HepG2 (cell line): ENCODE data around the gene RPL5. TPM values are rescaled to one million over a fixed set of nuclear protein-coding genes. Genes with fewer than 3 reads are reported as not detected.
A peak's percentile ranks its signal among the peaks of the same experiment; 100 is the strongest.

Experiments used
- AGO2 ChIP-seq: fragments of 200-400 bp; formaldehyde crosslinking; optimal IDR thresholded peaks from 2 replicates; pipeline ENCODE3; 2017; ENCODE audit warnings: mild to moderate bottlenecking, low read depth, low read length, moderate library complexity
- ATF7-NPFF ChIP-seq: sonication (generic); formaldehyde crosslinking; IDR thresholded peaks from 2 replicates; pipeline ENCODE4 v1.8.1; 2023; ENCODE audit warnings: mild to moderate bottlenecking, low read depth, missing genetic modification reagents, moderate library complexity
- CBX1 ChIP-seq: IDR thresholded peaks from one replicate; pipeline ENCODE4 v1.6.1; 2016; ENCODE audit warnings: antibody characterized with exemption, low read depth
- EP300 ChIP-seq, 3 experiments: sonication (generic) in 1 of 3; formaldehyde crosslinking in 1 of 3; IDR thresholded peaks; 2 replicates each; pipeline versions ENCODE4 v1.5.1 to v1.6.1; 2011 to 2020; ENCODE audit warnings: low read depth in 2 of 3, low read length in 2 of 3, borderline replicate concordance in 1 of 3, improper control_type of control experiment in 1 of 3, mild to moderate bottlenecking in 1 of 3, missing genetic modification reagents in 1 of 3, moderate library complexity in 1 of 3
- GATAD1 ChIP-seq: IDR thresholded peaks from 2 replicates; pipeline ENCODE4 v1.6.1; 2016; ENCODE audit warnings: missing genetic modification reagents, missing compliant biosample characterization
- MBD4 ChIP-seq: IDR thresholded peaks from 2 replicates; pipeline ENCODE4 v1.6.1; 2012; ENCODE audit warnings: low read length, inconsistent platforms, borderline replicate concordance
- MED8 ChIP-seq: sonication (generic); formaldehyde crosslinking; IDR thresholded peaks from 2 replicates; pipeline ENCODE4 v1.8.1; 2023; ENCODE audit warnings: mild to moderate bottlenecking, missing genetic modification reagents; ENCODE audit not compliant: insufficient replicate concordance
- PPARG ChIP-seq: conservative IDR thresholded peaks from 2 replicates; pipeline ENCODE4 v1.6.1; 2016; ENCODE audit warnings: missing biosample characterization, missing genetic modification reagents
- SALL2 ChIP-seq: sonication (generic); formaldehyde crosslinking; IDR thresholded peaks from 2 replicates; pipeline ENCODE4 v1.8.1; 2023; ENCODE audit warnings: mild to moderate bottlenecking, missing genetic modification reagents, inconsistent platforms
- SP4 ChIP-seq: sonication (generic); formaldehyde crosslinking; IDR thresholded peaks from 2 replicates; pipeline ENCODE4 v1.8.1; 2023; ENCODE audit warnings: mild to moderate bottlenecking, missing genetic modification reagents
- ZNF180 ChIP-seq: sonication (generic); formaldehyde crosslinking; IDR thresholded peaks from 2 replicates; pipeline ENCODE4 v1.4.0; 2020; ENCODE audit warnings: low read depth, missing genetic modification reagents, borderline replicate concordance
- ZNF33B ChIP-seq: sonication (generic); formaldehyde crosslinking; IDR thresholded peaks from 2 replicates; pipeline ENCODE4 v1.5.1; 2020; ENCODE audit warnings: mild to moderate bottlenecking, missing genetic modification reagents
- ZNF496 ChIP-seq: sonication (generic); formaldehyde crosslinking; IDR thresholded peaks from 2 replicates; pipeline ENCODE4 v1.8.1; 2023; ENCODE audit warnings: mild to moderate bottlenecking, moderate library complexity, missing genetic modification reagents; ENCODE audit not compliant: insufficient replicate concordance
- ZNF572 ChIP-seq: sonication (generic); formaldehyde crosslinking; IDR thresholded peaks from 2 replicates; pipeline ENCODE4 v1.5.1; 2020; ENCODE audit warnings: mild to moderate bottlenecking, missing genetic modification reagents
- ZNF605 ChIP-seq: sonication (generic); formaldehyde crosslinking; IDR thresholded peaks from 2 replicates; pipeline ENCODE4 v1.8.0; 2022; ENCODE audit warnings: mild to moderate bottlenecking, missing genetic modification reagents
- ZNF670 ChIP-seq: sonication (generic); formaldehyde crosslinking; IDR thresholded peaks from 2 replicates; pipeline ENCODE4 v1.8.0; 2022; ENCODE audit warnings: mild to moderate bottlenecking, missing genetic modification reagents, borderline replicate concordance
- polyA plus RNA-seq, 8 experiments: library from polyadenylated mRNA; depleted of rRNA in 3 of 8; stranded (reverse) in 7 of 8; unstranded in 1 of 8; fragments of >200 nt; fragmentation: Illumina TruSeq in 4 of 8; extraction: Trizol in 4 of 8; gene quantifications; 2 replicates each; pipeline versions ENCODE4 v1.2.1 to v1.2.3, GENCODE V29; 2011 to 2016; ENCODE audit warnings: low read depth in 4 of 8, missing spikeins in 1 of 8, mixed read lengths in 1 of 8; ENCODE audit not compliant: insufficient read depth in 1 of 8
- total RNA-seq, 5 experiments: library from RNA; depleted of rRNA; stranded (reverse); fragments of >200 nt; fragmentation: Illumina TruSeq; extraction: Trizol; gene quantifications; 2 replicates each; pipeline ENCODE4 v1.2.3, GENCODE V29; 2016; ENCODE audit warnings: low read depth in 1 of 5
- TF ChIP-seq, protein P1 (sequence below): sonication (generic); formaldehyde crosslinking; IDR thresholded peaks from 2 replicates; pipeline ENCODE4 v1.4.0; 2020; ENCODE audit warnings: missing genetic modification reagents, borderline replicate concordance
- TF ChIP-seq, protein P2 (sequence below): sonication (generic); formaldehyde crosslinking; IDR thresholded peaks from 2 replicates; pipeline ENCODE4 v1.8.0; 2023; ENCODE audit warnings: mild to moderate bottlenecking, missing genetic modification reagents
- TF ChIP-seq, protein P3 (sequence below): sonication (generic); formaldehyde crosslinking; IDR thresholded peaks from 2 replicates; pipeline ENCODE4 v1.4.0; 2020; ENCODE audit warnings: mild to moderate bottlenecking, missing genetic modification reagents
- TF ChIP-seq, protein P4 (sequence below): sonication (generic); formaldehyde crosslinking; IDR thresholded peaks from 2 replicates; pipeline ENCODE4 v1.5.0; 2020; ENCODE audit warnings: missing genetic modification reagents, mild to moderate bottlenecking, borderline replicate concordance
- TF ChIP-seq, protein P5 (sequence below): sonication (generic); formaldehyde crosslinking; IDR thresholded peaks from 2 replicates; pipeline ENCODE4 v1.4.0; 2020; ENCODE audit warnings: missing genetic modification reagents, borderline replicate concordance

Gene RPL5
- total and polyA plus RNA-seq, 2 of the 13 experiments (the other 11 are each of a cell fraction or from before 2014, with no cell fraction given): 2,304 to 2,520 TPM

DNA sequence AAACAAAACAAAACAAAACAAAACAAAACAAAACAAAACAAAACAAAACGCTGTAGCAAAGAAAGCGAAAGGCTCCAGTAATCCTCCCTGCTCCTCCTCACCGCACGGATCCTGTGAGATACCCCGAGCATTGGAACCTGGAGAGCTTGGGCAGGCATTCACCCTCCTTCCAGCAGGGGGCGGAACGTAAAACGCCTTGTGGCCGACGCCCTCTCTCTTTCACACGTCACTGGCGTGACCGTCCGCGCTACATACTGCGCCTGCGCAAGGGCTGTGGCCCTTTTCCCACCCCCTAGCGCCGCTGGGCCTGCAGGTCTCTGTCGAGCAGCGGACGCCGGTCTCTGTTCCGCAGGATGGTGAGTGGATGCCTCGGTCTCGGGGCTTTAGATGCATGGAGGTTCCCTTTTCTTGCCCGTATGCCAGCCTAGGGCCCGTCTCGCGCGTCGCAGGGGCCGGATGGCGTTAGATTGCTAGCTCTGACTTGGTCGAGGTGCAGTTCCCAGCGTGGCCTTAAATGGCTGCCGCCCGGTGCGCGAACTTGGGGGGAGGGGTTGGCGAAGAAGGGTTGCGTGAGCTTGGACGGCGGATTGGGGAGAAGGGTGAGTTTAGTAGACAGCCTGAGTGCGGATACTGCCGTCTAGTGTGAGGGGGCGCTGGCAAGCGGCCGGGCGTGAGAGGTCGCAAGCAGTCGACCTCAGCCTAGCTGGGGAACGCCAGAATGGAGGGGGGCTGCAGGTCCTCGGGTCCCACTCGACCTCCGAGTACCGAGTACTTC is at the start of gene RPL5 (continued):
- TF ChIP-seq, protein P1, sequence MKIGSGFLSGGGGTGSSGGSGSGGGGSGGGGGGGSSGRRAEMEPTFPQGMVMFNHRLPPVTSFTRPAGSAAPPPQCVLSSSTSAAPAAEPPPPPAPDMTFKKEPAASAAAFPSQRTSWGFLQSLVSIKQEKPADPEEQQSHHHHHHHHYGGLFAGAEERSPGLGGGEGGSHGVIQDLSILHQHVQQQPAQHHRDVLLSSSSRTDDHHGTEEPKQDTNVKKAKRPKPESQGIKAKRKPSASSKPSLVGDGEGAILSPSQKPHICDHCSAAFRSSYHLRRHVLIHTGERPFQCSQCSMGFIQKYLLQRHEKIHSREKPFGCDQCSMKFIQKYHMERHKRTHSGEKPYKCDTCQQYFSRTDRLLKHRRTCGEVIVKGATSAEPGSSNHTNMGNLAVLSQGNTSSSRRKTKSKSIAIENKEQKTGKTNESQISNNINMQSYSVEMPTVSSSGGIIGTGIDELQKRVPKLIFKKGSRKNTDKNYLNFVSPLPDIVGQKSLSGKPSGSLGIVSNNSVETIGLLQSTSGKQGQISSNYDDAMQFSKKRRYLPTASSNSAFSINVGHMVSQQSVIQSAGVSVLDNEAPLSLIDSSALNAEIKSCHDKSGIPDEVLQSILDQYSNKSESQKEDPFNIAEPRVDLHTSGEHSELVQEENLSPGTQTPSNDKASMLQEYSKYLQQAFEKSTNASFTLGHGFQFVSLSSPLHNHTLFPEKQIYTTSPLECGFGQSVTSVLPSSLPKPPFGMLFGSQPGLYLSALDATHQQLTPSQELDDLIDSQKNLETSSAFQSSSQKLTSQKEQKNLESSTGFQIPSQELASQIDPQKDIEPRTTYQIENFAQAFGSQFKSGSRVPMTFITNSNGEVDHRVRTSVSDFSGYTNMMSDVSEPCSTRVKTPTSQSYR (CRISPR knock-in tag): peak; percentile 95
- TF ChIP-seq ZNF496 (CRISPR knock-in tag): no peak
- TF ChIP-seq, protein P2, sequence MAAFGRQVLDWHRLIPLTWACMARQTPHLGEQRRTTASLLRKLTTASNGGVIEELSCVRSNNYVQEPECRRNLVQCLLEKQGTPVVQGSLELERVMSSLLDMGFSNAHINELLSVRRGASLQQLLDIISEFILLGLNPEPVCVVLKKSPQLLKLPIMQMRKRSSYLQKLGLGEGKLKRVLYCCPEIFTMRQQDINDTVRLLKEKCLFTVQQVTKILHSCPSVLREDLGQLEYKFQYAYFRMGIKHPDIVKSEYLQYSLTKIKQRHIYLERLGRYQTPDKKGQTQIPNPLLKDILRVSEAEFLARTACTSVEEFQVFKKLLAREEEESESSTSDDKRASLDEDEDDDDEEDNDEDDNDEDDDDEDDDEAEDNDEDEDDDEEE: peak; percentile 90
- no peak; a peak in 1 of 4 replicates for TF ChIP-seq EP300 (IDR thresholded peaks at IDR 0.05; ENCODE audit: low read depth in 2 of 2, low read length in 2 of 2)
- TF ChIP-seq EP300 (CRISPR knock-in tag; IDR thresholded peaks at IDR 0.05; ENCODE audit: borderline replicate concordance): peak; percentile 32; the same call in 1 of the 2 replicates
- TF ChIP-seq ATF7-NPFF (CRISPR knock-in tag): peak; percentile 89
- peak; percentile 93 for TF ChIP-seq ZNF605 (CRISPR knock-in tag)
- TF ChIP-seq, protein P3, sequence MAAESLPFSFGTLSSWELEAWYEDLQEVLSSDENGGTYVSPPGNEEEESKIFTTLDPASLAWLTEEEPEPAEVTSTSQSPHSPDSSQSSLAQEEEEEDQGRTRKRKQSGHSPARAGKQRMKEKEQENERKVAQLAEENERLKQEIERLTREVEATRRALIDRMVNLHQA (CRISPR knock-in tag): peak; percentile 40; the same call in 1 of the 2 replicates
- TF ChIP-seq SALL2 (CRISPR knock-in tag): peak; percentile 96
- TF ChIP-seq ZNF572 (CRISPR knock-in tag): peak; percentile 95; the same call in 1 of the 2 replicates
- TF ChIP-seq, protein P4, sequence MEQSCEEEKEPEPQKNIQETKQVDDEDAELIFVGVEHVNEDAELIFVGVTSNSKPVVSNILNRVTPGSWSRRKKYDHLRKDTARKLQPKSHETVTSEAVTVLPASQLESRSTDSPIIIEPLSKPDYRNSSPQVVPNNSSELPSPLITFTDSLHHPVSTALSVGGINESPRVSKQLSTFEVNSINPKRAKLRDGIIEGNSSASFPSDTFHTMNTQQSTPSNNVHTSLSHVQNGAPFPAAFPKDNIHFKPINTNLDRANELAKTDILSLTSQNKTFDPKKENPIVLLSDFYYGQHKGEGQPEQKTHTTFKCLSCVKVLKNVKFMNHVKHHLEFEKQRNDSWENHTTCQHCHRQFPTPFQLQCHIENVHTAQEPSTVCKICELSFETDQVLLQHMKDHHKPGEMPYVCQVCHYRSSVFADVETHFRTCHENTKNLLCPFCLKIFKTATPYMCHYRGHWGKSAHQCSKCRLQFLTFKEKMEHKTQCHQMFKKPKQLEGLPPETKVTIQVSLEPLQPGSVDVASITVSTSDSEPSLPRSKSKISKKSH: peak; percentile 94; the same call in 1 of the 2 replicates
- peak; percentile 99 for TF ChIP-seq ZNF670 (CRISPR knock-in tag)
- TF ChIP-seq PPARG (CRISPR knock-in tag): 0 out of 2 replicates have a peak, but pooled peaks have one; percentile 31
- TF ChIP-seq, protein P5, sequence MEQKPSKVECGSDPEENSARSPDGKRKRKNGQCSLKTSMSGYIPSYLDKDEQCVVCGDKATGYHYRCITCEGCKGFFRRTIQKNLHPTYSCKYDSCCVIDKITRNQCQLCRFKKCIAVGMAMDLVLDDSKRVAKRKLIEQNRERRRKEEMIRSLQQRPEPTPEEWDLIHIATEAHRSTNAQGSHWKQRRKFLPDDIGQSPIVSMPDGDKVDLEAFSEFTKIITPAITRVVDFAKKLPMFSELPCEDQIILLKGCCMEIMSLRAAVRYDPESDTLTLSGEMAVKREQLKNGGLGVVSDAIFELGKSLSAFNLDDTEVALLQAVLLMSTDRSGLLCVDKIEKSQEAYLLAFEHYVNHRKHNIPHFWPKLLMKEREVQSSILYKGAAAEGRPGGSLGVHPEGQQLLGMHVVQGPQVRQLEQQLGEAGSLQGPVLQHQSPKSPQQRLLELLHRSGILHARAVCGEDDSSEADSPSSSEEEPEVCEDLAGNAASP (CRISPR knock-in tag): peak; percentile 78
- TF ChIP-seq CBX1: peak; percentile 59
- TF ChIP-seq SP4 (CRISPR knock-in tag): peak; percentile 87
- TF ChIP-seq AGO2: peak; percentile 98
- TF ChIP-seq MBD4: no peak
- peak; percentile 86; the same call in 1 of the 2 replicates for TF ChIP-seq ZNF180 (CRISPR knock-in tag)
- TF ChIP-seq ZNF33B (CRISPR knock-in tag): peak; percentile 98
- TF ChIP-seq GATAD1 (CRISPR knock-in tag): peak; percentile 94
- peak; percentile 93 for TF ChIP-seq MED8 (CRISPR knock-in tag)
